K562 treated with DMSO at 1 percent for 24 hours (cell line): ENCODE data around the gene RTN4IP1. TPM values are rescaled to one million over a fixed set of nuclear protein-coding genes. Genes with fewer than 3 reads are reported as not detected.

Experiments
- total RNA-seq: library from RNA; unstranded; fragments of 300-600 nt; gene quantifications from 2 replicates; pipeline ENCODE4 v1.2.3, GENCODE V29; 2022; ENCODE audit warnings: low read depth; ENCODE audit not compliant: insufficient read depth

Gene RTN4IP1, protein sequence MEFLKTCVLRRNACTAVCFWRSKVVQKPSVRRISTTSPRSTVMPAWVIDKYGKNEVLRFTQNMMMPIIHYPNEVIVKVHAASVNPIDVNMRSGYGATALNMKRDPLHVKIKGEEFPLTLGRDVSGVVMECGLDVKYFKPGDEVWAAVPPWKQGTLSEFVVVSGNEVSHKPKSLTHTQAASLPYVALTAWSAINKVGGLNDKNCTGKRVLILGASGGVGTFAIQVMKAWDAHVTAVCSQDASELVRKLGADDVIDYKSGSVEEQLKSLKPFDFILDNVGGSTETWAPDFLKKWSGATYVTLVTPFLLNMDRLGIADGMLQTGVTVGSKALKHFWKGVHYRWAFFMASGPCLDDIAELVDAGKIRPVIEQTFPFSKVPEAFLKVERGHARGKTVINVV
- 14.7 and 18.9 TPM in 2 replicates for total RNA-seq

DNA sequence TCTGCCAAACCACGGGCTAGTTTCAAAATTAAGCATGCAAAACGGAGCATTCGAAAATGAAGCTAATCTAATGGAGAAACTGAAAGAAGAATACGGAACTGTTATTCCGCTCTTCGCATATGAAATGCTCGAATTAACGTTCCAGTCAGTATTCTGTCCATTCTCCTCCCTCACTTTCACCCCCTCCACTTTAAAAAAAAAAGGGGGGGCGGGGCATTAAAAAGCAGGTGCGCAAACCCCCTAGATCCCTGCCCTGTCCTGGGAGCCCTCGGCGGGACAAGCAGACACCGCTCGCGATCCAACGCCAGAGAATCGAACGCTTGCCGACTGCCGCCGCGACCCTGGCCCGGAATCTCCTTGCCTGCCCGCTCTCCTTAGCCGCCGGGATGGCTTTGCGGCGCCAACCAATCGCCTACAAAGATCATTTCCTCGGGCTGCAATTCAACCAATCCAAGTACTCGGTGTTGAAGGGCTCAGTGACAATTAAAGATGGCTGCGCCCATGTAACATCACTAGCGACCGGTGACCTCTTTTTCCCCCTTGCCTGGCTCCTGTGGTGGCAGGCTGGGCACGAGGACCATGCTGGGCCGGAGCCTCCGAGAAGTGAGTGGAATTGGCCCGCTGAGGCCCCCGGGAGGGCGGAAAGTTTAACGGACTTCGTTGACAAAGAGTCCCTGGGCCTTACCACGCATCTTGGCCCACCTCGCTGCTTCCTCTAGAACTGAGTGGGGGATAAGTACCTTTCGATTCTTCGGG, at the start of gene RTN4IP1, which contains the start of gene QRSL1:
RTN4IP1 (minus strand) TSS at position 396 of the 756 bp plus-strand sequence. CDS start 477 bp downstream, outside the sequence.
QRSL1 (plus strand) TSS at position 476 of the 756 bp plus-strand sequence; CDS start at position 580, 104 bp downstream.

Other genes starting within 250 kb of the RTN4IP1 start
- gene QRSL1, start 80 bp upstream of the RTN4IP1 start, total RNA-seq: 7.9 and 10.0 TPM in 2 replicates